LNCaP clone FGC (cell line): ENCODE measurements around the gene CFAP69.

Experiments used
- DNase-seq: peaks from one replicate; pipeline ENCODE4 v3.0.0-alpha.2; 2011; ENCODE audit warnings: low read depth
- H3K4me3 ChIP-seq: 2 replicates; pipeline ENCODE4 v1.5.1; 2011; ENCODE audit warnings: mild to moderate bottlenecking, low read depth, low read length, control low read depth
- CTCF ChIP-seq: IDR thresholded peaks from 2 replicates; pipeline ENCODE4 v1.5.1; 2012; ENCODE audit warnings: mild to moderate bottlenecking; ENCODE audit not compliant: control insufficient read depth, insufficient read depth; ENCODE audit errors: extremely low read depth

The CFAP69 gene

GRCh38 chr7:90244909-90245851 is at the start of gene CFAP69:
Gene CFAP69 (plus strand): TSS chr7:90245174. CDS start chr7:90245425, 251 bp downstream.
- H3K4me3 ChIP-seq = peak within 1 kb of the TSS; percentile 69
- DNase-seq = no peak
- TF ChIP-seq CTCF = no peak

GRCh38 chr7:90201500-90202195 is 43.3 kb upstream of the CFAP69 start:
- TF ChIP-seq CTCF = no peak

GRCh38 chr7:90207956-90208355 is 37.0 kb upstream of the CFAP69 start:
- DNase-seq = no peak
- no peak for TF ChIP-seq CTCF
- H3K4me3 ChIP-seq = no peak overlapping the region

More at GRCh38 chr7:90201500-90202195, 43.3 kb upstream of the CFAP69 start:
- no peak overlapping the region for H3K4me3 ChIP-seq
- no peak for DNase-seq

- DNase-seq = no peak
- TF ChIP-seq CTCF = no peak
- no peak overlapping the region for H3K4me3 ChIP-seq
Observed at GRCh38 chr7:90209776-90210175, 35.2 kb upstream of the CFAP69 start.

GRCh38 chr7:90210475-90210874 is 34.5 kb upstream of the CFAP69 start:
- peak overlapping the region; percentile 86 for H3K4me3 ChIP-seq
- DNase-seq = no peak
- TF ChIP-seq CTCF = no peak

GRCh38 chr7:90210981-90211380 is 34.0 kb upstream of the CFAP69 start:
- no peak for TF ChIP-seq CTCF
- H3K4me3 ChIP-seq = peak overlapping the region; percentile 86
- no peak for DNase-seq
